SK-N-SH (cell line): ENCODE results near the gene CACNA1H.

Experiments
- ELF1 ChIP-seq: IDR thresholded peaks from 2 replicates; pipeline ENCODE4 v1.4.0; 2012
- EP300 ChIP-seq, 2 experiments: IDR thresholded peaks; 2 replicates each; pipeline versions ENCODE4 v1.4.0 to v1.6.1; 2012; ENCODE audit warnings: borderline replicate concordance in 1 of 2, low read depth in 1 of 2, low read length in 1 of 2
- EZH2phosphoT487 ChIP-seq: fragments of 200-600 bp; sonication (generic); IDR thresholded peaks from 2 replicates; pipeline ENCODE4 v1.6.1; 2017; ENCODE audit warnings: low read depth, mixed run types, mild to moderate bottlenecking, antibody characterized with exemption, moderate library complexity, borderline replicate concordance
- POLR2AphosphoS5 ChIP-seq: IDR thresholded peaks from 2 replicates; pipeline ENCODE4 v1.6.1; 2012; ENCODE audit warnings: low read depth, low read length
- RAD21 ChIP-seq: IDR thresholded peaks from 2 replicates; pipeline ENCODE4 v1.6.1; 2012; ENCODE audit warnings: mild to moderate bottlenecking, low read length
- SIN3A ChIP-seq: IDR thresholded peaks from 2 replicates; pipeline ENCODE4 v1.6.1; 2012; ENCODE audit warnings: low read depth, mild to moderate bottlenecking, low read length, moderate library complexity, borderline replicate concordance
- SMC3 ChIP-seq: IDR thresholded peaks from 2 replicates; pipeline ENCODE4 v1.6.1; 2012; ENCODE audit warnings: low read depth, low read length, improper control_type of control experiment
- TAF1 ChIP-seq: IDR thresholded peaks from 2 replicates; pipeline ENCODE4 v1.6.1; 2012; ENCODE audit warnings: low read depth, mild to moderate bottlenecking, low read length, moderate library complexity, borderline replicate concordance
- TEAD4 ChIP-seq: IDR thresholded peaks from 2 replicates; pipeline ENCODE4 v1.4.0; 2012; ENCODE audit warnings: mild to moderate bottlenecking, borderline replicate concordance; ENCODE audit not compliant: insufficient read depth
- TF ChIP-seq, protein P1 (sequence below): fragments of 200-600 bp; sonication (generic); IDR thresholded peaks from 2 replicates; pipeline ENCODE4 v1.6.1; 2017; ENCODE audit warnings: antibody characterized with exemption, mild to moderate bottlenecking, moderate library complexity
- TF ChIP-seq, protein P2 (sequence below): IDR thresholded peaks from 2 replicates; pipeline ENCODE4 v1.4.0; 2012; ENCODE audit warnings: low read depth, borderline replicate concordance
- TF ChIP-seq, protein P3 (sequence below): IDR thresholded peaks from 2 replicates; pipeline ENCODE4 v1.4.0; 2012; ENCODE audit warnings: low read depth

DNA sequence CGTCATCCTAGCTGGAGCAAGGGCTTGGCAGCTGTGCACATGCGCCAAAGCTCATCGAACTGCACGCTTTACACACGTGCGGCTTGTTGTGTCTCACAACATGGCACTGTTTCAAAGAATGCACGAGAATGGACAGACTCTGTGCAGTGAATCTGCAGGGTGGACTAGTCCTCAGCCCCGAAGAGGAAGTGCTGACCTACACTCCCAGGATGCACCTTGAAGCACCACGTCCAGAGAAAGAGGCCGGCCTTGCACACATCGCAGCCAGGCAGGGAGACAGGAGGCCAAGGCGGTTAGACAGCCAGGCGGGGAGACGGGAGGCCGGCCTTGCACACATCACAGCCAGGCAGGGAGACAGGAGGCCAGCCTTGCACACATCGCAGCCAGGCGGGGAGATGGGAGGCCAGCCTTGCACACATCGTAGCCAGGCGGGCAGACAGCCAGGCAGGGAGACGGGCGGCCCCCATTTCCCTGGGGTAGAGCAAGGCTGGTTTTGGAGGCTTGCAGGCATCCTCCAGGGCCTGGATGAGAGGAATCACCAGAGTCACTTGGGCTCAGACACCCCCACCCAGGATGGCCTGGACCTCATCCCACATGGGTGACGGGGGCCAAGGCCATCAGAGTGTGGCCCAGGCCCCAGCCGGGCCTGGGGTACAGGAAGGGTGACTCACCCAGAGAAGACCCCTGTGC lies 9.0 kb upstream of the CACNA1H start:
- TF ChIP-seq EP300 (IDR thresholded peaks at IDR 0.05; ENCODE audit: borderline replicate concordance in 1 of 2, low read depth in 1 of 2, low read length in 1 of 2) (no peak), SMC3 (no peak), TAF1 (no peak), EZH2phosphoT487 (no peak), RAD21 (no peak), ELF1 (no peak), POLR2AphosphoS5 (no peak), TEAD4 (no peak), SIN3A (no peak)
- TF ChIP-seq, protein P1, sequence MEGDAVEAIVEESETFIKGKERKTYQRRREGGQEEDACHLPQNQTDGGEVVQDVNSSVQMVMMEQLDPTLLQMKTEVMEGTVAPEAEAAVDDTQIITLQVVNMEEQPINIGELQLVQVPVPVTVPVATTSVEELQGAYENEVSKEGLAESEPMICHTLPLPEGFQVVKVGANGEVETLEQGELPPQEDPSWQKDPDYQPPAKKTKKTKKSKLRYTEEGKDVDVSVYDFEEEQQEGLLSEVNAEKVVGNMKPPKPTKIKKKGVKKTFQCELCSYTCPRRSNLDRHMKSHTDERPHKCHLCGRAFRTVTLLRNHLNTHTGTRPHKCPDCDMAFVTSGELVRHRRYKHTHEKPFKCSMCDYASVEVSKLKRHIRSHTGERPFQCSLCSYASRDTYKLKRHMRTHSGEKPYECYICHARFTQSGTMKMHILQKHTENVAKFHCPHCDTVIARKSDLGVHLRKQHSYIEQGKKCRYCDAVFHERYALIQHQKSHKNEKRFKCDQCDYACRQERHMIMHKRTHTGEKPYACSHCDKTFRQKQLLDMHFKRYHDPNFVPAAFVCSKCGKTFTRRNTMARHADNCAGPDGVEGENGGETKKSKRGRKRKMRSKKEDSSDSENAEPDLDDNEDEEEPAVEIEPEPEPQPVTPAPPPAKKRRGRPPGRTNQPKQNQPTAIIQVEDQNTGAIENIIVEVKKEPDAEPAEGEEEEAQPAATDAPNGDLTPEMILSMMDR = no peak
- TF ChIP-seq, protein P2, sequence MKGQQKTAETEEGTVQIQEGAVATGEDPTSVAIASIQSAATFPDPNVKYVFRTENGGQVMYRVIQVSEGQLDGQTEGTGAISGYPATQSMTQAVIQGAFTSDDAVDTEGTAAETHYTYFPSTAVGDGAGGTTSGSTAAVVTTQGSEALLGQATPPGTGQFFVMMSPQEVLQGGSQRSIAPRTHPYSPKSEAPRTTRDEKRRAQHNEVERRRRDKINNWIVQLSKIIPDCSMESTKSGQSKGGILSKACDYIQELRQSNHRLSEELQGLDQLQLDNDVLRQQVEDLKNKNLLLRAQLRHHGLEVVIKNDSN = no peak
- TF ChIP-seq, protein P3, sequence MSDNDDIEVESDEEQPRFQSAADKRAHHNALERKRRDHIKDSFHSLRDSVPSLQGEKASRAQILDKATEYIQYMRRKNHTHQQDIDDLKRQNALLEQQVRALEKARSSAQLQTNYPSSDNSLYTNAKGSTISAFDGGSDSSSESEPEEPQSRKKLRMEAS = no peak
